ENCODE results near the gene CFAP97.

CFAP97 gene

DNA sequence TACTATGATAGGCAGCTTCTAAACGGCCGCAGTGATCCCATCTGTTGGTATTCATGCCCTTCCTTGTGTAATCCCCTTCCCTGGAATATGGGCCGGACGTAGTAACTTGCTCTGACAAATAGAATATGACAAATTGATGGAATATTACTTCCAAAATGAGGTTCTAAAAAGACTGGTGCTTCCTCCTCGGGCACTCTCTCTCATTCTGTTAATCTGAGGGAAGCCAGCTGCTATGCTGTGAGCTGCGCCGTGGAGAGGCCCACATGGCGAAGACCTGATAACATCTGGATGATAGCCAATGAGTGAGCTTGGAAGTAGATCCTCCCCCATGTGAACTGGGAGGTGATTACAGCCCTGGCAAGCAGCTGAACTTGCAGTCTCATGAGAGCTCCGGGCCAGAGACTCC lies 88.0 kb downstream of the CFAP97 start:
- TF ChIP-seq FOXP2 (optimal IDR thresholded peaks at IDR 0.05; ENCODE audit: borderline replicate concordance, extremely low read depth, extremely low read length, insufficient read depth) (no peak), SIN3A (IDR thresholded peaks at IDR 0.05; ENCODE audit: borderline replicate concordance, insufficient read depth, low read length) (peak; percentile 80; the same call in 1 of the 2 replicates)

DNA sequence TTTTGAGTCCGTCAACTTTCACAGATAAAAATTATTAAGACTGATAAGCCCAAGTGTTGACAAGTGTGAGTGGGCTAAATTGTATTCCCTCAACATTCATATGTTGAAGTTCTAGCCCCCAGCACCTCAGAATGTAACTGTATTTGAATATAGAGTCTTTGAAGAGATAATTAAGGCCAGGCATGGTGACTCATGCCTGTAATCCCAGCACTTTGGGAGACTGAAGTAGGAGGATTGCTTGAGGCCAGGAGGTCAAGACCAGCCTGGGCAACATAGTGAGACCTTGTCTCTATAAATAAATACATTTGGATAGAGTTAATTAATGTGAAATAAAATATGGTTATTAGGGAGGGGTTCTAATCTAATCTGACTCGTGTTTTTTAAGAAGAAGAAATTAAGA lies 90.5 kb downstream of the CFAP97 start:
- no peak for TF ChIP-seq TAF1 (IDR thresholded peaks at IDR 0.05; ENCODE audit: borderline replicate concordance, insufficient read depth, low read length)
- TF ChIP-seq, protein P1, sequence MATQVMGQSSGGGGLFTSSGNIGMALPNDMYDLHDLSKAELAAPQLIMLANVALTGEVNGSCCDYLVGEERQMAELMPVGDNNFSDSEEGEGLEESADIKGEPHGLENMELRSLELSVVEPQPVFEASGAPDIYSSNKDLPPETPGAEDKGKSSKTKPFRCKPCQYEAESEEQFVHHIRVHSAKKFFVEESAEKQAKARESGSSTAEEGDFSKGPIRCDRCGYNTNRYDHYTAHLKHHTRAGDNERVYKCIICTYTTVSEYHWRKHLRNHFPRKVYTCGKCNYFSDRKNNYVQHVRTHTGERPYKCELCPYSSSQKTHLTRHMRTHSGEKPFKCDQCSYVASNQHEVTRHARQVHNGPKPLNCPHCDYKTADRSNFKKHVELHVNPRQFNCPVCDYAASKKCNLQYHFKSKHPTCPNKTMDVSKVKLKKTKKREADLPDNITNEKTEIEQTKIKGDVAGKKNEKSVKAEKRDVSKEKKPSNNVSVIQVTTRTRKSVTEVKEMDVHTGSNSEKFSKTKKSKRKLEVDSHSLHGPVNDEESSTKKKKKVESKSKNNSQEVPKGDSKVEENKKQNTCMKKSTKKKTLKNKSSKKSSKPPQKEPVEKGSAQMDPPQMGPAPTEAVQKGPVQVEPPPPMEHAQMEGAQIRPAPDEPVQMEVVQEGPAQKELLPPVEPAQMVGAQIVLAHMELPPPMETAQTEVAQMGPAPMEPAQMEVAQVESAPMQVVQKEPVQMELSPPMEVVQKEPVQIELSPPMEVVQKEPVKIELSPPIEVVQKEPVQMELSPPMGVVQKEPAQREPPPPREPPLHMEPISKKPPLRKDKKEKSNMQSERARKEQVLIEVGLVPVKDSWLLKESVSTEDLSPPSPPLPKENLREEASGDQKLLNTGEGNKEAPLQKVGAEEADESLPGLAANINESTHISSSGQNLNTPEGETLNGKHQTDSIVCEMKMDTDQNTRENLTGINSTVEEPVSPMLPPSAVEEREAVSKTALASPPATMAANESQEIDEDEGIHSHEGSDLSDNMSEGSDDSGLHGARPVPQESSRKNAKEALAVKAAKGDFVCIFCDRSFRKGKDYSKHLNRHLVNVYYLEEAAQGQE (IDR thresholded peaks at IDR 0.05; ENCODE audit: insufficient read depth in 1 of 2, low read depth in 2 of 2, low read length in 2 of 2) = no peak
- no peak for TF ChIP-seq POLR2AphosphoS5 (IDR thresholded peaks at IDR 0.05; ENCODE audit: low read depth, low read length)
- TF ChIP-seq FOXP2 (optimal IDR thresholded peaks at IDR 0.05; ENCODE audit: borderline replicate concordance, extremely low read depth, extremely low read length, insufficient read depth) = no peak
- TF ChIP-seq SIN3A (IDR thresholded peaks at IDR 0.05; ENCODE audit: borderline replicate concordance, insufficient read depth, low read length) = no peak

DNA sequence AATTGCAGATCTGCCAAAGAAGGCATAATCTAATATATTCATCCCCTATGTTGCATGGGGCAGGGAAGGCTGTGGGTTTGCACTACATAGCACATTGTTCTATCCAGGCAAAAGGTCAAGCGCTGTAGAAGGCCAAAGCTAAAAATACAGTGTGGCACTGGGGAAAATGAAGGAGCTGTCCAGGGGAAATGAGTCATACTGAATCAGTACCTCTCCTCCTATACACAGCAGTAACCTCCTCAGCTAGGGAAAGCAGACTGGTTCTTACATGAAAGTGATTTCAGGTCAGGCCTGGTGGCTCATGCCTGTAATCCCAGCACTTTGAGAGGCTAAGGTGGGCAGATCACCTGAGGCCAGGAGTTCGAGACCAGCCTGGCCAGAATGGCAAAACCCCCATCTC lies 91.7 kb downstream of the CFAP97 start:
- no peak for TF ChIP-seq POLR2AphosphoS5 (IDR thresholded peaks at IDR 0.05; ENCODE audit: low read depth, low read length)
- TF ChIP-seq TAF1 (IDR thresholded peaks at IDR 0.05; ENCODE audit: borderline replicate concordance, insufficient read depth, low read length) = peak; percentile 42; the same call in 1 of the 2 replicates
- TF ChIP-seq, protein P1 (IDR thresholded peaks at IDR 0.05; ENCODE audit: insufficient read depth in 1 of 2, low read depth in 2 of 2, low read length in 2 of 2) = peak; percentile 70 to 92
- 0 out of 2 replicates have a peak, but pooled peaks have one; percentile 66 for TF ChIP-seq SIN3A (IDR thresholded peaks at IDR 0.05; ENCODE audit: borderline replicate concordance, insufficient read depth, low read length)
- no peak for TF ChIP-seq FOXP2 (optimal IDR thresholded peaks at IDR 0.05; ENCODE audit: borderline replicate concordance, extremely low read depth, extremely low read length, insufficient read depth)

DNA sequence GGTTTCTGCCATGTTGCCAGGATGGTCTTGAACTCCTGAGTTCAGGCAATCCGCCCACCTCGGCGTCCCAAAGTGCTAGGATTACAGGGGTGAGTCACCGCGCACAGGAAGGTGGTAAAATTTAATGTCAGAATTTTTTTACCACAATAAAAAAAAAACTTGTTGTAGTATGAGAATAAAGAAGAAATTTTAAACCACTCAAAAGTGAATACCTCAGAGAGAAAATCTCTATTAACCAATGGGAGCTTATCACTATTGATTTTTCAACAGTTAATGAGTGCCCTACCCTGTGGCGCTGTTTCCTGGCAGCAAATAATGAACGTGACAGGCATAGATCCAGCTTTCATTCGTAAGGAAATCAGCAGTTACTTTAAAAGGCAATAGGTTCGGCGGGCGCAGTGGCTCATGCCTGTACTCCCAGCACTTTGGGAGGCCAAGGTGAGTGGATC lies 93.4 kb downstream of the CFAP97 start:
- TF ChIP-seq SIN3A (IDR thresholded peaks at IDR 0.05; ENCODE audit: borderline replicate concordance, insufficient read depth, low read length) (no peak), FOXP2 (optimal IDR thresholded peaks at IDR 0.05; ENCODE audit: borderline replicate concordance, extremely low read depth, extremely low read length, insufficient read depth) (no peak), TAF1 (IDR thresholded peaks at IDR 0.05; ENCODE audit: borderline replicate concordance, insufficient read depth, low read length) (no peak), POLR2AphosphoS5 (IDR thresholded peaks at IDR 0.05; ENCODE audit: low read depth, low read length) (no peak)
- TF ChIP-seq, protein P1 (IDR thresholded peaks at IDR 0.05; ENCODE audit: insufficient read depth in 1 of 2, low read depth in 2 of 2, low read length in 2 of 2) = no peak

DNA sequence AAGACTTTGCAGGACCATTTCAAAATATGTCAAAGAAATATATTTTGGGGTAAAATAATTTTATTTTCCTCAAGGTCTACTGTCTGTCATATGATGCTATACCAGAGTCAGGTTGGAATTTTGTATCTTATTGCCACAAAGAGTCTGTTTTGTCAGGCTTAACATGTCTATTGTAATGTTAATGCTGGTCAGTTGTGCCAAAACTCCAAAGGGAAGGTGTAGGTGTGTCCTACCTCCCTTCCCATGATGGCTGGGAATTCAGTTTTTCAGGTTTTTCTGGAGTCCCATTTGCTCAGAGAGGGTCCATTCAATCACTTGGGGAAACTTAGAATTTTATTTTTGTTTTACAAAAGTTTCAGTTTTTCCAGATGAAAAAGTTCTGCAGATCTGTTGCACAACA lies 94.1 kb downstream of the CFAP97 start:
- no peak for TF ChIP-seq TAF1 (IDR thresholded peaks at IDR 0.05; ENCODE audit: borderline replicate concordance, insufficient read depth, low read length)
- no peak for TF ChIP-seq SIN3A (IDR thresholded peaks at IDR 0.05; ENCODE audit: borderline replicate concordance, insufficient read depth, low read length)
- TF ChIP-seq POLR2AphosphoS5 (IDR thresholded peaks at IDR 0.05; ENCODE audit: low read depth, low read length) = no peak
- TF ChIP-seq, protein P1 (IDR thresholded peaks at IDR 0.05; ENCODE audit: insufficient read depth in 1 of 2, low read depth in 2 of 2, low read length in 2 of 2) = no peak
- TF ChIP-seq FOXP2 (optimal IDR thresholded peaks at IDR 0.05; ENCODE audit: borderline replicate concordance, extremely low read depth, extremely low read length, insufficient read depth) = no peak
